Endothelial cell of umbilical vein (primary cell): ENCODE measurements around the gene OR5P2. TPM values are rescaled to one million over a fixed set of nuclear protein-coding genes. Genes with fewer than 3 reads are reported as not detected.
"Not testable (repeated sequence)": the region's sequence is repeated elsewhere in the genome, so short reads cannot be mapped to it uniquely, and the experiment has no call there.

Experiments used
- BruUV-seq: library from RNA; stranded (reverse); fragments of 400-500 nt; replicated peaks from 2 replicates; lab custom pipeline; 2021; lab: Mats Ljungman, UMichigan
- CTCF ChIA-PET: fragments of 300-600, 350-600 bp; sonication (Branson Sonifier 250); formaldehyde crosslinking; loops from one replicate; lab custom pipeline; 2021; ENCODE audit warnings: antibody characterized with exemption, inconsistent platforms; lab: Charles Lee
- POLR2A ChIA-PET: fragments of 300-600, 350-600 bp; sonication (Branson Sonifier 250); formaldehyde crosslinking; loops from one replicate; lab custom pipeline; 2021; ENCODE audit warnings: antibody characterized with exemption, inconsistent platforms; lab: Charles Lee
- DNase-seq: peaks from one replicate; pipeline ENCODE4 v3.0.0-alpha.2; 2011; ENCODE audit warnings: low read depth, low spot score
- FAIRE-seq: peaks from 2 replicates; lab custom pipeline; 2011; peaks lifted over from hg19 to GRCh38; lab: Jason Lieb, UNC
- H2AFZ ChIP-seq: 2 replicates; pipeline ENCODE4 v1.6.0; 2012; ENCODE audit warnings: low read depth, low read length, control low read depth, inconsistent platforms
- H3K27ac ChIP-seq: 2 replicates; pipeline ENCODE4 v1.5.1; 2011; ENCODE audit warnings: low read depth, mild to moderate bottlenecking, control low read depth, low read length, moderate library complexity; ENCODE audit not compliant: insufficient read depth
- H3K27me3 ChIP-seq, 2 experiments: 2 replicates each; pipeline versions ENCODE4 v1.6.0 to v1.6.1; 2011; ENCODE audit warnings: low read length in 2 of 2, mixed read lengths in 1 of 2; ENCODE audit not compliant: control insufficient read depth in 2 of 2, insufficient read depth in 2 of 2
- H3K36me3 ChIP-seq, 2 experiments: 2 replicates in 1 of 2; 3 replicates in 1 of 2; pipeline ENCODE4 v1.5.1; 2011; ENCODE audit warnings: low read length in 2 of 2, mild to moderate bottlenecking in 1 of 2, moderate library complexity in 1 of 2; ENCODE audit not compliant: control insufficient read depth in 2 of 2, insufficient read depth in 2 of 2; ENCODE audit errors: extremely low read depth in 1 of 2
- H3K4me1 ChIP-seq: 3 replicates; pipeline ENCODE4 v1.5.1; 2011; ENCODE audit warnings: mild to moderate bottlenecking, low read length; ENCODE audit not compliant: control insufficient read depth, insufficient read depth; ENCODE audit errors: extremely low read depth
- H3K4me2 ChIP-seq: 2 replicates; pipeline ENCODE4 v1.6.1; 2011; ENCODE audit warnings: low read length, control low read depth, mixed read lengths; ENCODE audit not compliant: insufficient read depth
- H3K4me3 ChIP-seq, 3 experiments: fragments of 200-600 bp in 1 of 3; sonication (generic), shearing (Covaris generic) in 1 of 3; replicated peaks in 1 of 3; 2 replicates each; pipeline ENCODE4 v1.5.1; 2011 to 2016; ENCODE audit warnings: control low read depth in 3 of 3, low read length in 3 of 3, mild to moderate bottlenecking in 2 of 3, inconsistent platforms in 1 of 3, low read depth in 1 of 3, moderate library complexity in 1 of 3; ENCODE audit not compliant: insufficient read depth in 1 of 3
- H3K79me2 ChIP-seq: 2 replicates; pipeline ENCODE4 v1.6.0; 2012; ENCODE audit warnings: low read length, inconsistent platforms; ENCODE audit not compliant: control insufficient read depth, insufficient read depth
- H3K9ac ChIP-seq: replicated peaks from 2 replicates; pipeline ENCODE3; 2011; ENCODE audit warnings: low read length, control low read depth; ENCODE audit not compliant: insufficient read depth; ENCODE audit errors: extremely low read depth
- H3K9me1 ChIP-seq: replicated peaks from 3 replicates; pipeline ENCODE4 v1.6.0; 2011; ENCODE audit warnings: mild to moderate bottlenecking, low read length; ENCODE audit not compliant: control insufficient read depth, insufficient read depth; ENCODE audit errors: extremely low read depth
- H3K9me3 ChIP-seq: replicated peaks from 2 replicates; pipeline ENCODE4 v1.5.1; 2012; ENCODE audit warnings: low read length, inconsistent platforms; ENCODE audit not compliant: control insufficient read depth, insufficient read depth
- H4K20me1 ChIP-seq: replicated peaks from 2 replicates; pipeline ENCODE3; 2011; ENCODE audit warnings: mild to moderate bottlenecking, low read length; ENCODE audit not compliant: control insufficient read depth, insufficient read depth; ENCODE audit errors: extremely low read depth
- CTCF ChIP-seq, 2 donors: IDR thresholded peaks; 1 replicate in 1 of 2; 2 replicates in 1 of 2; pipeline ENCODE4 v1.5.1; 2011; ENCODE audit warnings: low read length in 2 of 2, mild to moderate bottlenecking in 2 of 2, moderate library complexity in 2 of 2, control low read depth in 1 of 2, inconsistent platforms in 1 of 2, low read depth in 1 of 2; ENCODE audit not compliant: insufficient read depth in 1 of 2; ENCODE audit errors: extremely low read depth in 1 of 2
- EZH2 ChIP-seq: IDR thresholded peaks from 2 replicates; pipeline ENCODE4 v1.6.1; 2012; ENCODE audit warnings: borderline replicate concordance, low read depth, mild to moderate bottlenecking, moderate library complexity, low read length, inconsistent platforms; ENCODE audit not compliant: severe bottlenecking
- FOS ChIP-seq: IDR thresholded peaks from 2 replicates; pipeline ENCODE4 v1.6.1; 2011; ENCODE audit warnings: mild to moderate bottlenecking, low read length, moderate library complexity, borderline replicate concordance; ENCODE audit not compliant: insufficient read depth
- GATA2 ChIP-seq: IDR thresholded peaks from 2 replicates; pipeline ENCODE4 v1.7.0; 2011; ENCODE audit warnings: low read depth, mild to moderate bottlenecking, moderate library complexity, mixed read lengths, low read length; ENCODE audit not compliant: insufficient read length, insufficient read depth
- JUN ChIP-seq: IDR thresholded peaks from 2 replicates; pipeline ENCODE4 v1.6.1; 2011; ENCODE audit warnings: borderline replicate concordance, low read depth; ENCODE audit not compliant: insufficient read length, insufficient read depth
- MAX ChIP-seq: IDR thresholded peaks from 2 replicates; pipeline ENCODE4 v1.6.1; 2011; ENCODE audit not compliant: insufficient read depth, insufficient read length
- MYC ChIP-seq: IDR thresholded peaks from one replicate; pipeline ENCODE4 v1.6.1; 2011; ENCODE audit warnings: mild to moderate bottlenecking, low read depth, low read length
- POLR2A ChIP-seq: IDR thresholded peaks from 2 replicates; pipeline ENCODE4 v1.6.1; 2012; ENCODE audit warnings: low read depth, mild to moderate bottlenecking, control low read depth, low read length
- POLR2AphosphoS5 ChIP-seq: IDR thresholded peaks from 2 replicates; pipeline ENCODE4 v1.6.1; 2012; ENCODE audit warnings: low read depth, mild to moderate bottlenecking, control low read depth, low read length, moderate library complexity; ENCODE audit not compliant: insufficient read depth
- dilution Hi-C: fragments of 300-500 bp; cut with MboI; formaldehyde crosslinking; loops from one replicate; pipeline ENCODE4 v1.15.0; 2019; ENCODE audit warnings: low sequenced_read_pairs; ENCODE audit not compliant: extremely low pct_ligation_motif_present
- intact Hi-C: fragments of 100-400 bp; cut with micrococcal nuclease; formaldehyde crosslinking; loops from one replicate; pipeline ENCODE4 v1.10.0; 2022
- polyA plus RNA-seq, 4 experiments: library from polyadenylated mRNA; depleted of rRNA in 3 of 4; stranded (reverse) in 3 of 4; unstranded in 1 of 4; fragments of >200 nt; gene quantifications; 2 replicates each; pipeline versions ENCODE4 v1.2.1 to v1.2.3, GENCODE V29; 2011 to 2012; ENCODE audit warnings: missing spikeins in 1 of 4
- total RNA-seq: library from RNA; stranded (reverse); gene quantifications from 2 replicates; pipeline ENCODE4 v1.2.3, GENCODE V29; 2021

OR5P2 gene
- total and polyA plus RNA-seq, 2 donors (not counting 3 experiments of a cell fraction or from before 2014, with no cell fraction given) = not detected

GRCh38 chr11:7810301-7810700 is 13.6 kb upstream of the OR5P2 start:
- H3K9me1 ChIP-seq, H3K79me2 ChIP-seq, BruUV-seq, H3K36me3 ChIP-seq, H3K9ac ChIP-seq, H4K20me1 ChIP-seq, FAIRE-seq, H3K4me1 ChIP-seq, H3K9me3 ChIP-seq, H3K4me2 ChIP-seq, H3K27ac ChIP-seq, intact Hi-C loops, dilution Hi-C loops, CTCF ChIA-PET, H3K4me3 ChIP-seq, DNase-seq, H2AFZ ChIP-seq, H3K27me3 ChIP-seq, POLR2A ChIA-PET: not testable (repeated sequence)

GRCh38 chr11:7793233-7793632 is 3.5 kb downstream of the OR5P2 start:
- TF ChIP-seq GATA2 = no peak
- no peak for TF ChIP-seq JUN
- no peak for TF ChIP-seq FOS
- no peak for TF ChIP-seq POLR2A
- TF ChIP-seq MYC = no peak
- TF ChIP-seq POLR2AphosphoS5 = no peak
- TF ChIP-seq CTCF (IDR thresholded peaks at IDR 0.05; ENCODE audit: extremely low read depth in 1 of 2, insufficient read depth in 1 of 2, low read depth in 1 of 2, low read length in 2 of 2) = no peak
- TF ChIP-seq MAX = no peak
- TF ChIP-seq EZH2 = no peak
- CTCF ChIA-PET = no interaction called here
- Histone ChIP-seq H2AFZ (no peak overlapping the region), H3K9me3 (no peaks in the 10 kb centered on the region), H3K4me3 (no peak overlapping the region), H3K4me2 (no peak overlapping the region), H3K4me1 (no peaks in the 10 kb centered on the region), H3K27me3 (no peaks in the 10 kb centered on the region), H3K79me2 (no peaks in the 10 kb centered on the region), H3K27ac (no peak overlapping the region), H4K20me1 (no peaks in the 10 kb centered on the region), H3K9me1 (no peaks in the 10 kb centered on the region), H3K36me3 (no peaks in the 10 kb centered on the region), H3K9ac (no peak overlapping the region)
- no TSS peak for BruUV-seq
- dilution Hi-C loops = no loop called here
- DNase-seq (no peak), FAIRE-seq (no peak)
- intact Hi-C loops = no loop called here
- POLR2A ChIA-PET = no interaction called here
